GM12873 (cell line): ENCODE measurements around the gene GDPGP1.

ENCODE experiments used
- CTCF ChIP-seq: IDR thresholded peaks from 2 replicates; pipeline ENCODE4 v1.5.1; 2012; ENCODE audit warnings: low read depth, mild to moderate bottlenecking, moderate library complexity, low read length, control low read depth; ENCODE audit not compliant: insufficient read depth; ENCODE audit errors: missing control alignments

Gene GDPGP1

GRCh38 chr15:90190606-90191343 is 43.2 kb upstream of the GDPGP1 start:
- no peak for TF ChIP-seq CTCF

- no peak for TF ChIP-seq CTCF
Measured at GRCh38 chr15:90191344-90191687, 42.7 kb upstream of the GDPGP1 start.

- no peak for TF ChIP-seq CTCF
Measured at GRCh38 chr15:90191794-90192509, 42.1 kb upstream of the GDPGP1 start.

GRCh38 chr15:90192961-90193786 is 40.8 kb upstream of the GDPGP1 start:
- no peak for TF ChIP-seq CTCF

GRCh38 chr15:90194655-90195054 is 39.4 kb upstream of the GDPGP1 start:
- TF ChIP-seq CTCF = no peak

- TF ChIP-seq CTCF = no peak
Measured at GRCh38 chr15:90200534-90201129, 33.4 kb upstream of the GDPGP1 start.
